HG02970 (cell line): ENCODE results near the gene CAMK2N1.
"Not testable (repeated sequence)": the region's sequence is repeated elsewhere in the genome, so short reads cannot be mapped to it uniquely, and the experiment has no call there.

ENCODE experiments used
- ATAC-seq: cut with Tn5 transposase; IDR thresholded peaks from one replicate; pipeline ENCODE4 v1.9.1; 2021; ENCODE audit warnings: mild to moderate bottlenecking, moderate library complexity, moderate number of reproducible peaks; ENCODE audit not compliant: unreplicated experiment, low FRiP score

The CAMK2N1 gene

GRCh38 chr1:20497506-20497905 lies 11.5 kb upstream of the CAMK2N1 start:
- no peak for ATAC-seq

GRCh38 chr1:20496725-20497383 lies 10.8 kb upstream of the CAMK2N1 start:
- not testable (repeated sequence) for ATAC-seq

GRCh38 chr1:20496241-20496661 lies 10.2 kb upstream of the CAMK2N1 start:
- ATAC-seq, result no peak

- no peak for ATAC-seq
Observed at GRCh38 chr1:20495661-20496060, 9.7 kb upstream of the CAMK2N1 start.

- no peak for ATAC-seq
Observed at GRCh38 chr1:20494609-20495311, 8.8 kb upstream of the CAMK2N1 start.

GRCh38 chr1:20493839-20494608 lies 8.0 kb upstream of the CAMK2N1 start:
- ATAC-seq, result no peak

- no peak for ATAC-seq
Observed at GRCh38 chr1:20493309-20493708, 7.3 kb upstream of the CAMK2N1 start.

- ATAC-seq, result no peak
Observed at GRCh38 chr1:20492751-20493150, 6.7 kb upstream of the CAMK2N1 start.

GRCh38 chr1:20491866-20492265 lies 5.9 kb upstream of the CAMK2N1 start:
- ATAC-seq, result no peak

- no peak for ATAC-seq
Observed at GRCh38 chr1:20491178-20491577, 5.2 kb upstream of the CAMK2N1 start.

- no peak for ATAC-seq
Observed at GRCh38 chr1:20487236-20487590, 1.2 kb upstream of the CAMK2N1 start.

- ATAC-seq, result no peak
Observed at GRCh38 chr1:20486457-20487235, 636 bp upstream of the CAMK2N1 start.

GRCh38 chr1:20484519-20485462 lies 1.2 kb downstream of the CAMK2N1 start:
- ATAC-seq, result no peak

GRCh38 chr1:20483833-20484518 lies 2.0 kb downstream of the CAMK2N1 start:
- no peak for ATAC-seq

- no peak for ATAC-seq
Observed at GRCh38 chr1:20483098-20483832, 2.7 kb downstream of the CAMK2N1 start.

- ATAC-seq, result no peak
Observed at GRCh38 chr1:20481643-20482498, 4.1 kb downstream of the CAMK2N1 start.

- ATAC-seq, result no peak
Observed at GRCh38 chr1:20480951-20481617, 4.9 kb downstream of the CAMK2N1 start.
